OCI-LY3 (cell line): ENCODE results near the gene NACAD.

Source experiments
- CTCF ChIP-seq: fragments of 200-600, 300-600 bp; sonication (generic); IDR thresholded peaks from 2 replicates; pipeline ENCODE4 v1.5.1; 2014; ENCODE audit warnings: antibody characterized with exemption, low read length, low read depth
- EZH2phosphoT487 ChIP-seq: fragments of 200-600 bp; shearing (Covaris generic); IDR thresholded peaks from 2 replicates; pipeline ENCODE4 v1.6.1; 2018; ENCODE audit warnings: antibody characterized with exemption, mixed run types, low read depth

- TF ChIP-seq CTCF: no peak
- no peak for TF ChIP-seq EZH2phosphoT487
These were observed 18.1 kb upstream of the NACAD start for GRCh38 chr7:45106820-45107219.
